PC-9 (cell line): ENCODE data around the gene CAMTA1. TPM values are rescaled to one million over a fixed set of nuclear protein-coding genes. Genes with fewer than 3 reads are reported as not detected.

Experiments used
- BruUV-seq: library from RNA; stranded (reverse); fragments of 400-500 nt; replicated peaks from 2 replicates; lab custom pipeline; 2021; lab: Mats Ljungman, UMichigan
- CTCF ChIA-PET: fragments of 300-600 bp; sonication (Branson Sonifier 250); formaldehyde crosslinking; loops from one replicate; lab custom pipeline; 2022; ENCODE audit warnings: antibody characterized with exemption; lab: Charles Lee
- POLR2A ChIA-PET: fragments of 300-600 bp; sonication (Branson Sonifier 250); formaldehyde crosslinking; loops from one replicate; lab custom pipeline; 2022; ENCODE audit warnings: antibody characterized with exemption; ENCODE audit not compliant: unreplicated experiment; lab: Charles Lee
- DNase-seq, 2 experiments: peaks; one replicate each; pipeline versions ENCODE4 v3.0.0 to v3.0.0-alpha.2; 2015 to 2022; ENCODE audit warnings: mixed read lengths in 1 of 2
- H2AFZ ChIP-seq: fragments of 200-600 bp; sonication (generic); 2 replicates; pipeline ENCODE4 v1.8.1; 2017; ENCODE audit warnings: antibody characterized with exemption
- H3F3A ChIP-seq: fragments of 200-600 bp; sonication (generic); 2 replicates; pipeline ENCODE4 v1.8.1; 2017; ENCODE audit warnings: antibody characterized with exemption, mild to moderate bottlenecking, low read depth; ENCODE audit not compliant: insufficient read depth
- H3K27ac ChIP-seq: fragments of 200-600 bp; sonication (generic); 2 replicates; pipeline ENCODE4 v1.6.1; 2016; ENCODE audit warnings: mixed run types
- H3K27me3 ChIP-seq: fragments of 200-600 bp; sonication (generic); 2 replicates; pipeline ENCODE4 v1.6.1; 2016; ENCODE audit warnings: low read depth, mixed run types; ENCODE audit not compliant: insufficient read depth
- H3K36me3 ChIP-seq: fragments of 200-600 bp; sonication (generic); 2 replicates; pipeline ENCODE4 v1.6.1; 2016; ENCODE audit warnings: low read depth, mixed run types
- H3K4me1 ChIP-seq: fragments of 200-600 bp; sonication (generic); replicated peaks from 2 replicates; pipeline ENCODE4 v1.6.1; 2016; ENCODE audit warnings: mixed run types; ENCODE audit not compliant: insufficient read depth
- H3K4me2 ChIP-seq: fragments of 200-600 bp; sonication (generic); 2 replicates; pipeline ENCODE4 v1.6.1; 2017; ENCODE audit warnings: mixed run types
- H3K4me3 ChIP-seq: fragments of 200-600 bp; sonication (generic); 2 replicates; pipeline ENCODE4 v1.6.1; 2016; ENCODE audit warnings: mixed run types
- H3K79me2 ChIP-seq: fragments of 200-600 bp; sonication (generic); 2 replicates; pipeline ENCODE4 v1.6.1; 2017; ENCODE audit warnings: low read depth, mixed run types
- H3K9me2 ChIP-seq: fragments of 200-600 bp; sonication (generic); 2 replicates; pipeline ENCODE4 v1.8.1; 2017; ENCODE audit warnings: mild to moderate bottlenecking; ENCODE audit not compliant: insufficient read depth
- H3K9me3 ChIP-seq: fragments of 200-600 bp; sonication (generic); 2 replicates; pipeline ENCODE4 v1.8.1; 2016; ENCODE audit warnings: low read depth; ENCODE audit not compliant: insufficient read depth
- H4K20me1 ChIP-seq: fragments of 200-600 bp; sonication (generic); 2 replicates; pipeline ENCODE4 v1.8.1; 2017; ENCODE audit not compliant: insufficient read depth
- EZH2 ChIP-seq: fragments of 200-600 bp; sonication (generic); IDR thresholded peaks from 2 replicates; pipeline ENCODE4 v1.8.0; 2017; ENCODE audit warnings: antibody characterized with exemption, low read depth
- intact Hi-C: fragments of 100-400 bp; cut with micrococcal nuclease; formaldehyde crosslinking; loops from one replicate; pipeline ENCODE4 v1.10.0; 2022; ENCODE audit not compliant: unreplicated experiment
- total RNA-seq: library from RNA; stranded (reverse); gene quantifications from 2 replicates; pipeline ENCODE4 v1.2.3, GENCODE V29; 2021
- TF ChIP-seq, protein P1 (sequence below): fragments of 200-600 bp; sonication (generic); conservative IDR thresholded peaks from 2 replicates; pipeline ENCODE4 v1.6.1; 2017; ENCODE audit warnings: mixed run types, antibody characterized with exemption, mild to moderate bottlenecking, moderate library complexity

The CAMTA1 gene
- total RNA-seq, 1 experiment from 2014 or later = 72.3 TPM

DNA sequence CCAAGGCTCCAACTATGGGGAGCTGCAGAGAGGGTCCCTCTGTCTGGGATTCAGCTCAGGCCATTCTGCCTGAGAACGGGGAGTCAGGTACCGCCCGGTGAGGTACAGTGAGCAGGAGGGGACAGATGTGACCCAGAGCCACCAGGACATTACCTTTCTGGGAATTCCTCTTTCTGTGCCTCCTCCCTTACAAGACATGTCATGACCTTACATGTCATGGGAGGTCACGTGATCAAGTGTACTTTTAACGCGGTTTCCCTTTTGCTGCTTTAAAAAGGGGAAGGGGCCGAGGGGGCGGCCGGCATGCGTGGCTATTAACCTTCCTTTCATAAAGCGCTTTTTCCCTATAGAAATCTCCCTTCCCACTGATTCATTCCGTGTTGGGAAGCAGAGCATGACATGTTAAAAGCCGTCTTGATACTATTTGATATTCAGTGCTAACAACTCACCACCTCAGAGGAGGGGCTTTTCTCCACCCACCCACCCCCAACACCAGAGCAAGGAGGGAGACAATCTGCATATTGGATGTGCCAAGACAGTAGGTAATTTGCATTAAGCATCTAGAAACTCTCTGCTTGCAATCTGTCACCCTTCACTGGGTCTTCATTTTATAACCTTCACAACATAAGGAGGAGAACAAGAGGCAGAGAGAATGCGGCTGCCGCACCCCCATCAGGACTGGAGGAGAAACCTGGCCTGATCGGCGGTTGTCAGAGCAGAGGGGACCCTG lies 872.2 kb downstream of the CAMTA1 start:
- Histone ChIP-seq H3K27ac (no peak overlapping the region), H3K27me3 (peaks cover 47% of the 10 kb centered on the region), H3K4me2 (no peak overlapping the region), H3K4me1 (no peaks in the 10 kb centered on the region), H3K9me2 (no peaks in the 10 kb centered on the region), H3K4me3 (no peak overlapping the region), H2AFZ (no peak overlapping the region), H3K36me3 (no peaks in the 10 kb centered on the region), H3K79me2 (no peaks in the 10 kb centered on the region), H3K9me3 (no peaks in the 10 kb centered on the region), H3F3A (no peaks in the 10 kb centered on the region), H4K20me1 (no peaks in the 10 kb centered on the region)
- ChIA-PET CTCF (no interaction called here), POLR2A (no interaction called here)
- no peak for TF ChIP-seq EZH2
- TF ChIP-seq, protein P1, sequence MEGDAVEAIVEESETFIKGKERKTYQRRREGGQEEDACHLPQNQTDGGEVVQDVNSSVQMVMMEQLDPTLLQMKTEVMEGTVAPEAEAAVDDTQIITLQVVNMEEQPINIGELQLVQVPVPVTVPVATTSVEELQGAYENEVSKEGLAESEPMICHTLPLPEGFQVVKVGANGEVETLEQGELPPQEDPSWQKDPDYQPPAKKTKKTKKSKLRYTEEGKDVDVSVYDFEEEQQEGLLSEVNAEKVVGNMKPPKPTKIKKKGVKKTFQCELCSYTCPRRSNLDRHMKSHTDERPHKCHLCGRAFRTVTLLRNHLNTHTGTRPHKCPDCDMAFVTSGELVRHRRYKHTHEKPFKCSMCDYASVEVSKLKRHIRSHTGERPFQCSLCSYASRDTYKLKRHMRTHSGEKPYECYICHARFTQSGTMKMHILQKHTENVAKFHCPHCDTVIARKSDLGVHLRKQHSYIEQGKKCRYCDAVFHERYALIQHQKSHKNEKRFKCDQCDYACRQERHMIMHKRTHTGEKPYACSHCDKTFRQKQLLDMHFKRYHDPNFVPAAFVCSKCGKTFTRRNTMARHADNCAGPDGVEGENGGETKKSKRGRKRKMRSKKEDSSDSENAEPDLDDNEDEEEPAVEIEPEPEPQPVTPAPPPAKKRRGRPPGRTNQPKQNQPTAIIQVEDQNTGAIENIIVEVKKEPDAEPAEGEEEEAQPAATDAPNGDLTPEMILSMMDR = no peak
- BruUV-seq = no TSS peak
- DNase-seq = no peak
- intact Hi-C loops = no loop called here

DNA sequence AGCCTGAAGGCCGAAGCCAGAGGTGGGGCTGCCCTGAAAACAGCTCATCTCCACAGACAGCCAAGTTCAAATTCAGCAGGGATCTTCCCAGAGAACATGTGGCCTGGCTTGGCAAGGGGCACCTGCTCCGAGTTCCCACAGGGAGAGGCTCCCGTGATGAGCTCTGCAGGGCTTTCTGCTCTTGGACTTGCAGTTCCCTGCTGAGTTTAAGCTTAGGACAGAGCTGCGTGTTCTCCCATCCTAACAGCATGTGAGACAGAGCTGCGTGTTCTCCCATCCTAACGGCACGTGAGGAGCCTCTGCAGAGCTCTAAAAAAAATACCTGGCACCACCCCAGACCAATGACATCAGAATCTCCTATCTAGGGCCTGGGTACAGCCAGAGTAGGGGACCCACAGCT lies 872.8 kb downstream of the CAMTA1 start:
- POLR2A ChIA-PET = no interaction called here
- no TSS peak for BruUV-seq
- peaks cover 45% of the 10 kb centered on the region for H3K27me3 ChIP-seq
- H3K4me1 ChIP-seq = no peaks in the 10 kb centered on the region
- H3K9me3 ChIP-seq = no peaks in the 10 kb centered on the region
- no peak for DNase-seq
- no peaks in the 10 kb centered on the region for H3K9me2 ChIP-seq
- CTCF ChIA-PET = no interaction called here
- H4K20me1 ChIP-seq = no peaks in the 10 kb centered on the region
- H3K36me3 ChIP-seq = no peaks in the 10 kb centered on the region
- no peak overlapping the region for H3K4me2 ChIP-seq
- H3K79me2 ChIP-seq = no peaks in the 10 kb centered on the region
- no peak overlapping the region for H3K27ac ChIP-seq
- TF ChIP-seq, protein P1 = no peak
- TF ChIP-seq EZH2 = no peak
- no peak overlapping the region for H2AFZ ChIP-seq
- H3K4me3 ChIP-seq = no peak overlapping the region
- intact Hi-C loops = no loop called here
- no peaks in the 10 kb centered on the region for H3F3A ChIP-seq

DNA sequence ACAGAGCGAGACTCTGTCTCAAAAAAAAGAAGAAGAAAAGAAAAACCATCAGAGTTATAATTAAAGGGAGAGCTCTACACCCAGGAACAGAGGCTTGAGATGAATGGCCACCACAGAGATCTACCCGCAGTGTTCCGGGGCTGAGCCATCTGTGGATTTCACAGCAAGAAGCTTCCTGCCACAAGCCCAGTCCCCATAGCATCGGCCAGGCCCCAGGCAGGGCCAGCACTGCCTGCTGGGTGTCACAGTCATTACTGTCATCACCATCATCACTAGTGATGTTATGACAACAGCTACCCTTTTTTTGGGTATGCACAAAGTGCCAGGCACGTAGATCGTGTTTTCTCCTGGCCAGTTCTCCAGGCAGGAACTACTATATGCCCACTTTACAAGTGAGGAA lies 874.3 kb downstream of the CAMTA1 start:
- ChIA-PET POLR2A (no interaction called here), CTCF (no interaction called here)
- H3K36me3 ChIP-seq = no peaks in the 10 kb centered on the region
- H3K27me3 ChIP-seq = peaks cover 45% of the 10 kb centered on the region
- H3K9me2 ChIP-seq = no peaks in the 10 kb centered on the region
- H3K4me1 ChIP-seq = no peaks in the 10 kb centered on the region
- no peak overlapping the region for H3K27ac ChIP-seq
- H3K4me3 ChIP-seq = no peak overlapping the region
- H3K4me2 ChIP-seq = no peak overlapping the region
- TF ChIP-seq EZH2 = no peak
- TF ChIP-seq, protein P1 = no peak
- H2AFZ ChIP-seq = no peak overlapping the region
- no peaks in the 10 kb centered on the region for H3K9me3 ChIP-seq
- H4K20me1 ChIP-seq = no peaks in the 10 kb centered on the region
- DNase-seq = no peak
- no TSS peak for BruUV-seq
- no peaks in the 10 kb centered on the region for H3K79me2 ChIP-seq
- no peaks in the 10 kb centered on the region for H3F3A ChIP-seq
- intact Hi-C loops = no loop called here
